Neural cell (in vitro differentiated cells): Measurements from ENCODE around the gene CATSPERE.

ENCODE experiments used
- CTCF ChIP-seq: fragments of 450-650 bp; IDR thresholded peaks from 2 replicates; pipeline ENCODE4 v1.5.1; 2014; ENCODE audit warnings: antibody characterized with exemption, mild to moderate bottlenecking, moderate library complexity; ENCODE audit not compliant: poor library complexity, severe bottlenecking
- EP300 ChIP-seq: fragments of 450-650 bp; conservative IDR thresholded peaks from 2 replicates; pipeline ENCODE4 v1.6.1; 2014; ENCODE audit warnings: antibody characterized with exemption, mild to moderate bottlenecking, moderate library complexity; ENCODE audit not compliant: poor library complexity, severe bottlenecking
- EZH2 ChIP-seq: fragments of 200-600, 300-800 bp; shearing (Covaris generic), sonication (generic); IDR thresholded peaks from 2 replicates; pipeline ENCODE4 v1.6.1; 2014; ENCODE audit warnings: antibody characterized with exemption, low read length, borderline replicate concordance, mild to moderate bottlenecking; ENCODE audit not compliant: insufficient read depth, poor library complexity, severe bottlenecking
- POLR2AphosphoS5 ChIP-seq: IDR thresholded peaks from 2 replicates; pipeline ENCODE4 v1.6.1; 2012
- RAD21 ChIP-seq: fragments of 450-650 bp; conservative IDR thresholded peaks from 2 replicates; pipeline ENCODE4 v1.6.1; 2014; ENCODE audit warnings: antibody characterized with exemption, mild to moderate bottlenecking, moderate library complexity
- TAF1 ChIP-seq: IDR thresholded peaks from 2 replicates; pipeline ENCODE4 v1.6.1; 2012; ENCODE audit warnings: low read depth

GRCh38 chr1:244559561-244559960 lies 98.5 kb downstream of the CATSPERE start:
- TF ChIP-seq CTCF (no peak), POLR2AphosphoS5 (no peak), RAD21 (no peak), TAF1 (no peak), EP300 (no peak), EZH2 (no peak)
